OCI-LY7 (cell line): Measurements from ENCODE around the gene JAM3.

ENCODE experiments used
- EZH2phosphoT487 ChIP-seq: fragments of 200-600 bp; sonication (generic); IDR thresholded peaks from 2 replicates; pipeline ENCODE4 v1.6.1; 2018; ENCODE audit warnings: low read depth, borderline replicate concordance, mild to moderate bottlenecking, mixed run types, antibody characterized with exemption, low read length, moderate library complexity, mixed read lengths
- TF ChIP-seq, protein P1 (sequence below): fragments of 200-600 bp; sonication (generic); conservative IDR thresholded peaks from 2 replicates; pipeline ENCODE4 v1.5.1; 2014; ENCODE audit warnings: mild to moderate bottlenecking, antibody characterized with exemption, low read length, moderate library complexity, mixed read lengths

- TF ChIP-seq, protein P1, sequence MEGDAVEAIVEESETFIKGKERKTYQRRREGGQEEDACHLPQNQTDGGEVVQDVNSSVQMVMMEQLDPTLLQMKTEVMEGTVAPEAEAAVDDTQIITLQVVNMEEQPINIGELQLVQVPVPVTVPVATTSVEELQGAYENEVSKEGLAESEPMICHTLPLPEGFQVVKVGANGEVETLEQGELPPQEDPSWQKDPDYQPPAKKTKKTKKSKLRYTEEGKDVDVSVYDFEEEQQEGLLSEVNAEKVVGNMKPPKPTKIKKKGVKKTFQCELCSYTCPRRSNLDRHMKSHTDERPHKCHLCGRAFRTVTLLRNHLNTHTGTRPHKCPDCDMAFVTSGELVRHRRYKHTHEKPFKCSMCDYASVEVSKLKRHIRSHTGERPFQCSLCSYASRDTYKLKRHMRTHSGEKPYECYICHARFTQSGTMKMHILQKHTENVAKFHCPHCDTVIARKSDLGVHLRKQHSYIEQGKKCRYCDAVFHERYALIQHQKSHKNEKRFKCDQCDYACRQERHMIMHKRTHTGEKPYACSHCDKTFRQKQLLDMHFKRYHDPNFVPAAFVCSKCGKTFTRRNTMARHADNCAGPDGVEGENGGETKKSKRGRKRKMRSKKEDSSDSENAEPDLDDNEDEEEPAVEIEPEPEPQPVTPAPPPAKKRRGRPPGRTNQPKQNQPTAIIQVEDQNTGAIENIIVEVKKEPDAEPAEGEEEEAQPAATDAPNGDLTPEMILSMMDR = no peak
- no peak for TF ChIP-seq EZH2phosphoT487
These were observed 90.8 kb downstream of the JAM3 start for GRCh38 chr11:134159652-134160051.
